ENCODE data around the gene SLC12A9. TPM values are rescaled to one million over a fixed set of nuclear protein-coding genes. Genes with fewer than 3 reads are reported as not detected.

The SLC12A9 gene
- total RNA-seq, 1 donor from 2014 or later, result 27.7 TPM

- no peak for DNase-seq (ENCODE audit: low read depth, low spot score)
- TF ChIP-seq CTCF (conservative IDR thresholded peaks at IDR 0.05), result no peak
- H3K4me3 Mint-ChIP-seq, result no peak overlapping the region
- no peak overlapping the region for H3K27ac Mint-ChIP-seq (ENCODE audit: unreplicated experiment)
- peaks cover 10% of the 10 kb centered on the region for H3K27me3 Mint-ChIP-seq (ENCODE audit: low read depth)
- peaks cover 5% of the 10 kb centered on the region for H3K9me3 Mint-ChIP-seq
- no peaks in the 10 kb centered on the region for H3K36me3 Mint-ChIP-seq (ENCODE audit: low read depth)
- H3K4me1 Mint-ChIP-seq, result no peaks in the 10 kb centered on the region
Measured at GRCh38 chr7:100911484-100911883, 59.0 kb downstream of the SLC12A9 start.

- no peak for TF ChIP-seq CTCF (conservative IDR thresholded peaks at IDR 0.05)
- Mint-ChIP-seq H3K27ac (ENCODE audit: unreplicated experiment) (no peak overlapping the region), H3K36me3 (ENCODE audit: low read depth) (no peaks in the 10 kb centered on the region), H3K4me1 (no peaks in the 10 kb centered on the region), H3K4me3 (no peak overlapping the region), H3K9me3 (no peaks in the 10 kb centered on the region), H3K27me3 (ENCODE audit: low read depth) (peaks cover 10% of the 10 kb centered on the region)
- DNase-seq (ENCODE audit: low read depth, low spot score), result no peak
Measured at GRCh38 chr7:100914208-100914878, 61.8 kb downstream of the SLC12A9 start.

GRCh38 chr7:100914879-100915447 lies 62.5 kb downstream of the SLC12A9 start:
- Mint-ChIP-seq H3K9me3 (no peaks in the 10 kb centered on the region), H3K4me1 (no peaks in the 10 kb centered on the region), H3K27ac (ENCODE audit: unreplicated experiment) (no peak overlapping the region), H3K36me3 (ENCODE audit: low read depth) (no peaks in the 10 kb centered on the region), H3K27me3 (ENCODE audit: low read depth) (peaks cover 10% of the 10 kb centered on the region), H3K4me3 (no peak overlapping the region)
- TF ChIP-seq CTCF (conservative IDR thresholded peaks at IDR 0.05), result no peak
- DNase-seq (ENCODE audit: low read depth, low spot score), result no peak

Small RNAs within 50 kb of the gene (microRNA-seq; reads per million reads assigned to microRNA genes)
- gene MIR6875, result not detected

Other genes starting within 250 kb of the SLC12A9 start
- gene MOSPD3, start 240.2 kb upstream of the SLC12A9 start, total RNA-seq, result 24.3 and 27.9 TPM in 2 replicates
- 1.7 and 2.4 TPM in 2 replicates for gene TFR2, start 211.2 kb upstream of the SLC12A9 start, total RNA-seq
- gene ACTL6B, start 196.3 kb upstream of the SLC12A9 start, total RNA-seq, result 2.4 and 3.1 TPM in 2 replicates
- 215 and 229 TPM in 2 replicates for gene GNB2, start 179.0 kb upstream of the SLC12A9 start, total RNA-seq
- 71.8 and 82.9 TPM in 2 replicates for gene GIGYF1, start 158.5 kb upstream of the SLC12A9 start, total RNA-seq
- 64.1 and 67.9 TPM in 2 replicates for gene POP7, start 146.6 kb upstream of the SLC12A9 start, total RNA-seq
- 0.23 and 0.30 TPM in 2 replicates for gene EPO, start 132.2 kb upstream of the SLC12A9 start, total RNA-seq
- gene ZAN, start 119.1 kb upstream of the SLC12A9 start, total RNA-seq, result not detected in 2 replicates
- gene EPHB4, start 25.2 kb upstream of the SLC12A9 start, total RNA-seq, result 80.4 and 84.5 TPM in 2 replicates
- 34.8 and 39.7 TPM in 2 replicates for gene TRIP6, start 14.7 kb downstream of the SLC12A9 start, total RNA-seq
- 330 and 356 TPM in 2 replicates for gene SRRT, start 22.4 kb downstream of the SLC12A9 start, total RNA-seq
- 4.4 and 4.6 TPM in 2 replicates for gene UFSP1, start 37.0 kb downstream of the SLC12A9 start, total RNA-seq
- gene ACHE, start 43.2 kb downstream of the SLC12A9 start, total RNA-seq, result 1.7 and 2.0 TPM in 2 replicates
- gene MUC3A, start 96.8 kb downstream of the SLC12A9 start, total RNA-seq, result 0.16 TPM in 1 of 2 replicates, not detected in the other
- gene MUC12, start 116.9 kb downstream of the SLC12A9 start, total RNA-seq, result 4.9 and 7.8 TPM in 2 replicates
- gene MUC17, start 167.4 kb downstream of the SLC12A9 start, total RNA-seq, result not detected in 2 replicates
- 16.0 and 17.2 TPM in 2 replicates for gene TRIM56, start 232.8 kb downstream of the SLC12A9 start, total RNA-seq

All from neural crest cell (in vitro differentiated cells).